Mesenchymal stem cell (in vitro differentiated cells and primary cell): ENCODE measurements around the gene CA11.

Experiments
- DNase-seq: peaks from one replicate; pipeline ENCODE4 v3.0.0-alpha.2; 2013
- H2AFZ ChIP-seq: one replicate; pipeline ENCODE4 v1.6.1; 2013; ENCODE audit warnings: low read depth, mild to moderate bottlenecking, control low read depth, inconsistent platforms, low read length, moderate library complexity
- H2AK5ac ChIP-seq: 2 replicates; pipeline ENCODE4 v1.6.1; 2013; ENCODE audit warnings: low read length, moderate library complexity, mild to moderate bottlenecking, inconsistent platforms; ENCODE audit not compliant: severe bottlenecking
- H2BK120ac ChIP-seq: one replicate; pipeline ENCODE4 v1.6.1; 2013; ENCODE audit warnings: low read depth, mild to moderate bottlenecking, inconsistent platforms, low read length, moderate library complexity
- H2BK12ac ChIP-seq, 2 experiments: one replicate each; pipeline ENCODE4 v1.6.1; 2013; ENCODE audit warnings: inconsistent platforms in 2 of 2, low read length in 2 of 2, mild to moderate bottlenecking in 2 of 2, moderate library complexity in 2 of 2, control low read depth in 1 of 2
- H2BK15ac ChIP-seq: one replicate; pipeline ENCODE4 v1.6.1; 2013; ENCODE audit warnings: mild to moderate bottlenecking, low read depth, inconsistent platforms; ENCODE audit not compliant: poor library complexity, severe bottlenecking
- H2BK5ac ChIP-seq: 2 replicates; pipeline ENCODE4 v1.6.1; 2013; ENCODE audit warnings: low read depth, mild to moderate bottlenecking, low read length, control low read depth, inconsistent platforms; ENCODE audit not compliant: poor library complexity, severe bottlenecking
- H3K14ac ChIP-seq, 2 experiments: one replicate each; pipeline ENCODE4 v1.6.1; 2013; ENCODE audit warnings: inconsistent platforms in 2 of 2, low read length in 2 of 2, control low read depth in 1 of 2, mild to moderate bottlenecking in 1 of 2, moderate library complexity in 1 of 2
- H3K18ac ChIP-seq, 2 experiments: one replicate each; pipeline ENCODE4 v1.6.1; 2013; ENCODE audit warnings: inconsistent platforms in 2 of 2, low read length in 2 of 2, control low read depth in 1 of 2, low read depth in 1 of 2, mild to moderate bottlenecking in 1 of 2
- H3K23ac ChIP-seq, 2 experiments: one replicate each; pipeline ENCODE4 v1.6.1; 2013; ENCODE audit warnings: inconsistent platforms in 2 of 2, low read length in 2 of 2, mild to moderate bottlenecking in 2 of 2, moderate library complexity in 2 of 2, control low read depth in 1 of 2
- H3K27ac ChIP-seq: 2 replicates; pipeline ENCODE4 v1.5.1; 2013; ENCODE audit warnings: mild to moderate bottlenecking, moderate library complexity, low read length, control low read depth, inconsistent platforms; ENCODE audit not compliant: poor library complexity, severe bottlenecking
- H3K27me3 ChIP-seq, 2 experiments: 2 replicates each; pipeline versions ENCODE4 v1.6.1 to v1.7.0; 2013; ENCODE audit warnings: low read length in 2 of 2, mild to moderate bottlenecking in 2 of 2, moderate library complexity in 2 of 2, control low read depth in 1 of 2, inconsistent platforms in 1 of 2; ENCODE audit not compliant: control insufficient read depth in 1 of 2, insufficient read depth in 1 of 2
- H3K36me3 ChIP-seq, 2 experiments: 2 replicates each; pipeline versions ENCODE4 v1.6.1 to v1.7.0; 2013; ENCODE audit warnings: low read length in 2 of 2, control low read depth in 1 of 2, inconsistent platforms in 1 of 2, low read depth in 1 of 2, mild to moderate bottlenecking in 1 of 2; ENCODE audit not compliant: insufficient read depth in 2 of 2, control insufficient read depth in 1 of 2
- H3K4ac ChIP-seq, 2 experiments: one replicate each; pipeline ENCODE4 v1.6.1; 2013; ENCODE audit warnings: inconsistent platforms in 2 of 2, low read length in 2 of 2, mild to moderate bottlenecking in 2 of 2, moderate library complexity in 2 of 2, control low read depth in 1 of 2, low read depth in 1 of 2
- H3K4me1 ChIP-seq: 2 replicates; pipeline ENCODE4 v1.6.1; 2013; ENCODE audit warnings: low read depth, low read length, control low read depth; ENCODE audit not compliant: control insufficient read depth, insufficient read depth
- H3K4me2 ChIP-seq: 2 replicates; pipeline ENCODE4 v1.6.1; 2013; ENCODE audit warnings: low read length, mild to moderate bottlenecking, inconsistent platforms; ENCODE audit not compliant: poor library complexity, severe bottlenecking
- H3K4me3 ChIP-seq, 2 experiments: 2 replicates each; pipeline versions ENCODE4 v1.5.1 to v1.7.0; 2013; ENCODE audit warnings: low read length in 2 of 2, mild to moderate bottlenecking in 2 of 2, control low read depth in 1 of 2, low read depth in 1 of 2; ENCODE audit not compliant: insufficient read depth in 1 of 2
- H3K79me1 ChIP-seq: replicated peaks from 2 replicates; pipeline ENCODE4 v1.6.1; 2013; ENCODE audit warnings: mild to moderate bottlenecking, control low read depth, low read length, inconsistent platforms; ENCODE audit not compliant: poor library complexity, severe bottlenecking
- H3K9ac ChIP-seq: 2 replicates; pipeline ENCODE4 v1.7.0; 2013; ENCODE audit warnings: mild to moderate bottlenecking, low read length, moderate library complexity
- H3K9me3 ChIP-seq: 2 replicates; pipeline ENCODE4 v1.7.0; 2013; ENCODE audit warnings: mild to moderate bottlenecking, low read length; ENCODE audit not compliant: control insufficient read depth
- H4K8ac ChIP-seq: one replicate; pipeline ENCODE4 v1.6.1; 2013; ENCODE audit warnings: inconsistent platforms, mild to moderate bottlenecking, low read length, moderate library complexity
- H4K91ac ChIP-seq: one replicate; pipeline ENCODE4 v1.6.1; 2013; ENCODE audit warnings: mild to moderate bottlenecking, low read length, inconsistent platforms
- WGBS: methylation state at CpG from one replicate; pipeline ENCODE4 v1.1.7; 2013; ENCODE audit warnings: mixed read lengths; 5-methylcytosine and 5-hydroxymethylcytosine counted together

Gene CA11

GRCh38 chr19:48624791-48625723 lies 20.9 kb downstream of the CA11 start:
- DNase-seq, result no peak
- Histone ChIP-seq H2BK12ac (peak overlapping the region in 1 of 2 experiments; percentile 30), H3K4ac (no peak overlapping the region), H2BK15ac (no peak overlapping the region), H3K4me1 (peaks cover 31% of the 10 kb centered on the region), H3K4me2 (peak overlapping the region; percentile 82), H3K23ac (no peak overlapping the region), H2AK5ac (no peak overlapping the region), H4K8ac (no peak overlapping the region), H3K79me1 (peaks cover 17% of the 10 kb centered on the region), H3K14ac (no peak overlapping the region), H4K91ac (no peak overlapping the region), H3K9ac (peak overlapping the region; percentile 87), H3K18ac (no peak overlapping the region), H3K27ac (no peak overlapping the region), H2BK120ac (no peak overlapping the region), H3K4me3 (peak overlapping the region in 1 of 2 experiments; percentile 79), H2AFZ (no peak overlapping the region), H3K36me3 (peaks cover 23 to 36% of the 10 kb centered on the region in 2 experiments), H3K9me3 (no peaks in the 10 kb centered on the region), H2BK5ac (no peak overlapping the region), H3K27me3 (no peaks in the 10 kb centered on the region)
- 57% methylated on average over 20 of the region's 24 CpGs for WGBS

DNA sequence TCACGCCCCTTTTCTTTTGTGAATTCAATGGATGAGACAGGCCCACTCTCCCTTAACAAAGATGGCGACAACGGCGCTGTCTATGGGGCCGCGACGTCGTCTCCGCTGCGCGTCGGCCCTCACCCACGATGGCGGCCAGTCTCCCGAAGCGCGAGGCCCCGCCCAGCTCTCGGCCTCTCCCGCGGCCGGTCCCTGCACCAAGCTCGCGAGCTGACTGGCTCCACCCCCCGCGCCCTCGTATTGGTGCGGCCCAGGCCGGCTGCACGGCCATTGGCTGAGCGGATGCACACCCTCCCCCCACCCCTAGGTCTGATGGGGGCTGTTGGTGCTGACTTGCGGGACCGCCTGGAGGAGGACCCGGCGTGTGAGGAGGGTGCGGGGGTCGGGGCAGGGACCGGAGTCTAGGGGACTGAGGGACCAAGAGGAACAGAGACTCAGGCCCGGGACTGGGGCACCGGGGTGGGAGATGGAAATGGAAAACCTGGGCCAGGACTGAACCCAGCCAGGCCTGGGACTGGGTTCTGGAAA lies 21.9 kb downstream of the CA11 start:
- WGBS, result under 1% methylated on average over 29 of the region's 40 CpGs
- Histone ChIP-seq H2AFZ (no peak overlapping the region), H3K4me3 (peak overlapping the region; percentile 55 to 79), H3K9ac (peak overlapping the region; percentile 89), H3K4ac (peak overlapping the region in 1 of 2 experiments; percentile 42), H4K8ac (no peak overlapping the region), H2BK12ac (no peak overlapping the region), H4K91ac (no peak overlapping the region), H3K18ac (no peak overlapping the region), H3K14ac (no peak overlapping the region), H2BK120ac (no peak overlapping the region), H3K9me3 (no peaks in the 10 kb centered on the region), H3K79me1 (peaks cover 20% of the 10 kb centered on the region), H3K4me2 (peak overlapping the region; percentile 82), H3K4me1 (peaks cover 23% of the 10 kb centered on the region), H3K36me3 (peaks cover 18 to 29% of the 10 kb centered on the region in 2 experiments), H3K23ac (no peak overlapping the region), H3K27ac (peak overlapping the region; percentile 69), H2BK5ac (no peak overlapping the region), H3K27me3 (no peaks in the 10 kb centered on the region), H2AK5ac (no peak overlapping the region), H2BK15ac (no peak overlapping the region)
- DNase-seq, result peak; percentile 98

- Histone ChIP-seq H3K9ac (peak overlapping the region; percentile 89), H2AK5ac (peak overlapping the region; percentile 23), H2BK15ac (no peak overlapping the region), H3K27me3 (no peaks in the 10 kb centered on the region), H3K9me3 (no peaks in the 10 kb centered on the region), H3K4me3 (peak overlapping the region; percentile 21 to 76), H2AFZ (no peak overlapping the region), H2BK120ac (no peak overlapping the region), H4K91ac (no peak overlapping the region), H3K36me3 (peaks cover 18 to 23% of the 10 kb centered on the region in 2 experiments), H4K8ac (peak overlapping the region; percentile 61), H3K4ac (peak overlapping the region in 1 of 2 experiments; percentile 42), H2BK5ac (no peak overlapping the region), H3K4me1 (peaks cover 19% of the 10 kb centered on the region), H3K18ac (peak overlapping the region; percentile 30 to 46), H3K27ac (peak overlapping the region; percentile 69), H3K4me2 (peak overlapping the region; percentile 70), H2BK12ac (no peak overlapping the region), H3K14ac (no peak overlapping the region), H3K23ac (no peak overlapping the region), H3K79me1 (peaks cover 20% of the 10 kb centered on the region)
- no peak for DNase-seq
- 36% methylated on average over 8 of the region's 8 CpGs for WGBS
Observed at GRCh38 chr19:48623556-48624066, 22.4 kb downstream of the CA11 start.
